Adrenal gland (tissue), 12 donors: Measurements from ENCODE around the gene MTUS2. TPM values are rescaled to one million over a fixed set of nuclear protein-coding genes. Genes with fewer than 3 reads are reported as not detected.

Source experiments
- DNase-seq, 7 donors: peaks; one replicate each; pipeline ENCODE4 v3.0.0-alpha.2; 2019 to 2020
- H3K27ac ChIP-seq, 5 donors: fragments of 200-600 bp; sonication (generic) in 4 of 5; 1 replicate in 3 of 5; 2 replicates in 2 of 5; pipeline versions ENCODE4 v1.5.1 to v1.8.0; 2016 to 2020; ENCODE audit warnings: mild to moderate bottlenecking in 1 of 5
- H3K27me3 ChIP-seq: fragments of 200-600 bp; 2 replicates; pipeline ENCODE4 v1.8.0; 2021
- H3K36me3 ChIP-seq, 2 donors: fragments of 200-600 bp; replicated peaks in 1 of 2; 1 replicate in 1 of 2; 2 replicates in 1 of 2; pipeline versions ENCODE4 v1.5.1 to v1.8.0; 2018 to 2022
- H3K4me1 ChIP-seq, 2 donors: fragments of 200-600 bp; replicated peaks in 1 of 2; 1 replicate in 1 of 2; 2 replicates in 1 of 2; pipeline versions ENCODE4 v1.5.1 to v1.8.0; 2018 to 2021
- H3K4me3 ChIP-seq, 4 donors: fragments of 200-600 bp; sonication (generic) in 3 of 4; one replicate each; pipeline ENCODE4 v1.5.1; 2016 to 2018
- H3K9me3 ChIP-seq, 3 donors: fragments of 200-600 bp; sonication (generic) in 1 of 3; replicated peaks in 1 of 3; 1 replicate in 2 of 3; 2 replicates in 1 of 3; pipeline versions ENCODE4 v1.5.1 to v1.8.0; 2016 to 2021
- CTCF ChIP-seq, 6 experiments: fragments of 450-650 bp in 4 of 6; fragments of 200-600 bp in 2 of 6; sonication (generic) in 1 of 6; IDR thresholded peaks; 1 replicate in 5 of 6; 2 replicates in 1 of 6; pipeline versions ENCODE4 v1.5.1 to v1.8.0; 2016 to 2021; ENCODE audit warnings: antibody characterized with exemption in 6 of 6, mild to moderate bottlenecking in 2 of 6, moderate library complexity in 1 of 6
- POLR2A ChIP-seq, 2 donors: fragments of 450-650 bp; IDR thresholded peaks; one replicate each; pipeline ENCODE4 v1.6.1; 2017; ENCODE audit warnings: antibody characterized with exemption in 2 of 2, mild to moderate bottlenecking in 2 of 2, moderate library complexity in 1 of 2
- WGBS, 4 donors: extraction: QIAGEN DNeasy Blood & Tissue Kit in 2 of 4; methylation state at CpG; one replicate each; pipeline versions ENCODE4 v1.1.5 to v1.1.7; 2013 to 2017; 5-methylcytosine and 5-hydroxymethylcytosine counted together
- intact Hi-C, 2 donors: fragments of 100-400 bp; cut with DNase I; formaldehyde crosslinking; loops; one replicate each; pipeline versions ENCODE4 v1.14.1 to v1.15.0; 2022 to 2023
- polyA plus RNA-seq, 3 donors: library from polyadenylated mRNA; stranded (reverse); fragments of 200-250 nt in 2 of 3; fragments of 350-450 nt in 1 of 3; fragmentation: Illumina TruSeq in 1 of 3; extraction: RNeasy Lipid Tissue Mini Kit (QIAGEN cat#74804) in 1 of 3; gene quantifications; one replicate each; pipeline ENCODE4 v1.2.3, GENCODE V29; 2013 to 2014
- total RNA-seq, 9 donors: library from RNA; depleted of rRNA in 4 of 9; stranded (reverse); fragments of >200 nt in 4 of 9; fragments of 120-200 nt in 1 of 9; fragmentation: NEBNext Ultra II Directional in 1 of 9; extraction: Animal tissue kit (Norgen Biotek cat#: 25700) in 1 of 9; gene quantifications; one replicate each; pipeline versions ENCODE4 v1.1.0 to v1.2.4, GENCODE V29; 2013 to 2023
- donor health status: healthy with polysubstance abuse.
- donor health status: Bipolar disorder and iron deficiency.
- donor health status: DM: yes; HTN: yes; CAD: no.
- donor health status: DM: no; HTN: no; CAD: no.
- donor health status: DM: no; HTN: no; CAD: no.
- donor health status: DM: yes; HTN: yes; CAD: no.

MTUS2 gene
- total and polyA plus RNA-seq, 12 donors, result 0.07 to 0.24 (median 0.14) TPM; not detected in 5

GRCh38 chr13:29171244-29171643 lies 351.1 kb downstream of the MTUS2 start:
- WGBS, 4 donors, result 82 to 89% (median 83%) methylated on average over 3 of the region's 3 CpGs
- intact Hi-C loops, result no loop called here
- no peaks in the 10 kb centered on the region for H3K4me1 ChIP-seq
- TF ChIP-seq POLR2A (IDR thresholded peaks at IDR 0.05) (no peak), CTCF (IDR thresholded peaks at IDR 0.05) (no peak)
- H3K27ac ChIP-seq, result no peak overlapping the region
- no peaks in the 10 kb centered on the region for H3K27me3 ChIP-seq
- DNase-seq, result no peak
- H3K36me3 ChIP-seq, result no peaks in the 10 kb centered on the region
- H3K9me3 ChIP-seq, result no peaks in the 10 kb centered on the region
- no peak overlapping the region for H3K4me3 ChIP-seq

- Histone ChIP-seq H3K27me3 (no peaks in the 10 kb centered on the region), H3K9me3 (no peaks in the 10 kb centered on the region), H3K4me3 (no peak overlapping the region), H3K27ac (no peak overlapping the region), H3K4me1 (no peaks in the 10 kb centered on the region), H3K36me3 (no peaks in the 10 kb centered on the region)
- intact Hi-C loops, result no loop called here
- no peak for DNase-seq
- WGBS, 4 donors, result 66 to 75% (median 69%) methylated on average over 3 of the region's 3 CpGs
- TF ChIP-seq CTCF (IDR thresholded peaks at IDR 0.05), result no peak
- TF ChIP-seq POLR2A (IDR thresholded peaks at IDR 0.05), result no peak
These were observed 354.0 kb downstream of the MTUS2 start for GRCh38 chr13:29174093-29174492.

DNA sequence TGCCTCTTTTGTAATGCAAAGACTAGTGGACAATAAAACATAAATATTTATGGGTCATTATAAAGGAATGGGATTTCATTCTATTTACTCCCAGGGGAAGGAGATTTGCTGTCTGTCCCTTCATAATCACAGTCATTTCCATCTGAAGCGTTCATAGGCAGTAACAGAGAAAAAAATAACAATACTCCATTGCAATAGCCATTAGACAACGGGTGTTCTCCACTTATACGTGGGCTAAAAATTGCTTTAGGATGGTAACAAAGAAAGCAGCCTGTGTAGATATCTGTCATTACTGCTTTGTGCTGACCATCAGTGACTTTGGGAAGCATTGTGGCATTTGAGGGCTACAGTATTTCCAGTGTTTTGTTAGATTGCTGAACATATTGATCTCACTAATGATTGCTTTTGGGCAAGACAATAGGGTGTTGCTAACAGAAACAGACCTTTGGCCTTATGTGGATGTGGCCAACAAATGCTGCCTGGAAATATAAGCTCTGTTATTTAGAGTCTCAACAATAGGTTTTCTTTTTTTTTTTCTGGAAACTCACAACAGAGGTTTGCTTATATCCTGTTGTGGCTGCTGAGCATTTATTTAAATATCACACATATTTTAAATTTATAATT lies 355.2 kb downstream of the MTUS2 start:
- intact Hi-C loops, result no loop called here

GRCh38 chr13:29180055-29180454 lies 359.9 kb downstream of the MTUS2 start:
- Histone ChIP-seq H3K9me3 (no peaks in the 10 kb centered on the region), H3K4me1 (no peaks in the 10 kb centered on the region), H3K27me3 (no peaks in the 10 kb centered on the region), H3K4me3 (no peak overlapping the region), H3K36me3 (no peaks in the 10 kb centered on the region), H3K27ac (no peak overlapping the region)
- WGBS, 4 donors, result 91 to 98% (median 93%) methylated on average over 1 of the region's 1 CpG
- TF ChIP-seq CTCF (IDR thresholded peaks at IDR 0.05) (no peak), POLR2A (IDR thresholded peaks at IDR 0.05) (no peak)
- intact Hi-C loops, result no loop called here
- no peak for DNase-seq

More for the DNA sequence above, 355.2 kb downstream of the MTUS2 start:
- H3K27me3 ChIP-seq, result no peaks in the 10 kb centered on the region
- 65 to 76% (median 74%) methylated on average over 3 of the region's 3 CpGs for WGBS, 4 donors
- no peaks in the 10 kb centered on the region for H3K9me3 ChIP-seq
- H3K4me3 ChIP-seq, result no peak overlapping the region
- no peaks in the 10 kb centered on the region for H3K36me3 ChIP-seq
- TF ChIP-seq CTCF (IDR thresholded peaks at IDR 0.05) (no peak), POLR2A (IDR thresholded peaks at IDR 0.05) (no peak)
- DNase-seq, result no peak
- H3K27ac ChIP-seq, result no peak overlapping the region
- H3K4me1 ChIP-seq, result no peaks in the 10 kb centered on the region
